Adrenal gland (tissue), 5 donors: ENCODE measurements around the gene FAM240A.

Source experiments
- CTCF ChIP-seq, 6 experiments: fragments of 450-650 bp in 4 of 6; fragments of 200-600 bp in 2 of 6; sonication (generic) in 1 of 6; IDR thresholded peaks; 1 replicate in 5 of 6; 2 replicates in 1 of 6; pipeline versions ENCODE4 v1.5.1 to v1.8.0; 2016 to 2021; ENCODE audit warnings: antibody characterized with exemption in 6 of 6, mild to moderate bottlenecking in 2 of 6, moderate library complexity in 1 of 6
- POLR2A ChIP-seq, 2 donors: fragments of 450-650 bp; IDR thresholded peaks; one replicate each; pipeline ENCODE4 v1.6.1; 2017; ENCODE audit warnings: antibody characterized with exemption in 2 of 2, mild to moderate bottlenecking in 2 of 2, moderate library complexity in 1 of 2
- donor health status: DM: no; HTN: no; CAD: no.

DNA sequence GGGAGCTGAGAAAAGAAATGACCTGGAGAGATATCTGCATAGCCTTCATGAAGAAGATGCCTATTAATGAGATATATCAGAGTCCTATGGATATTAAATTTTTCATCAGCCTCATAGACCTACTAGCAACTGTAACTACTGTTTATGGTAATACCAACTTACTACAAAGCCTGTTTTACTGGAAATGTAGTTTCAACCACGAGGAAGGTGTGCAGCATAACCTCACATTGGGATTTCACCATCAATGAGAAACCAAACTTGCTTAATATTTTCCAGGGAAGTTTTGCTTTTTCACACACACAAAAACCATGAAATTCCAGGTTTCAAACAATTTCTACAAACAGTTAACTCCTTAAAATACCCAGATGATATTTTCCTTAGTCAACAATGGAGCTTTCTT, 31.4 kb downstream of the FAM240A start:
- TF ChIP-seq CTCF (IDR thresholded peaks at IDR 0.05) = no peak
- no peak for TF ChIP-seq POLR2A (IDR thresholded peaks at IDR 0.05)
